ENCODE data around the gene SLC49A3. TPM values are rescaled to one million over a fixed set of nuclear protein-coding genes. Genes with fewer than 3 reads are reported as not detected.
A peak's percentile ranks its signal among the peaks of the same experiment; 100 is the strongest.

SLC49A3 gene
- total RNA-seq, 2 donors from 2014 or later: 10.0 to 12.0 TPM

- peak overlapping the region; percentile 62 to 69 for H3K27ac ChIP-seq
- no peaks in the 10 kb centered on the region for H3K27me3 ChIP-seq
- no peaks in the 10 kb centered on the region for H3K36me3 ChIP-seq
- no peak for TF ChIP-seq CTCF (IDR thresholded peaks at IDR 0.05)
- no peak for DNase-seq (ENCODE audit: low spot score)
- H3K4me3 ChIP-seq: peak overlapping the region; percentile 74 to 82
- H3K9me3 ChIP-seq: no peaks in the 10 kb centered on the region
- H3K4me1 ChIP-seq: peaks cover 0 to 18% of the 10 kb centered on the region in 2 donors
Observed at GRCh38 chr4:663438-664428, 25.2 kb downstream of the SLC49A3 start.

- no peaks in the 10 kb centered on the region for H3K9me3 ChIP-seq
- H3K27me3 ChIP-seq: no peaks in the 10 kb centered on the region
- no peaks in the 10 kb centered on the region for H3K36me3 ChIP-seq
- peaks cover 0 to 18% of the 10 kb centered on the region in 2 donors for H3K4me1 ChIP-seq
- peak overlapping the region; percentile 74 to 82 for H3K4me3 ChIP-seq
- no peak for DNase-seq (ENCODE audit: low spot score)
- H3K27ac ChIP-seq: peak overlapping the region in 1 of 2 donors; percentile 69
- TF ChIP-seq CTCF (IDR thresholded peaks at IDR 0.05): no peak
Observed at GRCh38 chr4:663046-663437, 25.9 kb downstream of the SLC49A3 start.

GRCh38 chr4:661881-662761 is 26.8 kb downstream of the SLC49A3 start:
- no peaks in the 10 kb centered on the region for H3K36me3 ChIP-seq
- no peak overlapping the region for H3K27ac ChIP-seq
- H3K4me1 ChIP-seq: peaks cover 0 to 18% of the 10 kb centered on the region in 2 donors
- TF ChIP-seq CTCF (IDR thresholded peaks at IDR 0.05): no peak
- no peak overlapping the region for H3K4me3 ChIP-seq
- no peak for DNase-seq (ENCODE audit: low spot score)
- H3K9me3 ChIP-seq: no peaks in the 10 kb centered on the region
- H3K27me3 ChIP-seq: no peaks in the 10 kb centered on the region

GRCh38 chr4:661231-661630 is 27.7 kb downstream of the SLC49A3 start:
- peaks cover 0 to 18% of the 10 kb centered on the region in 2 donors for H3K4me1 ChIP-seq
- H3K36me3 ChIP-seq: no peaks in the 10 kb centered on the region
- no peak overlapping the region for H3K27ac ChIP-seq
- DNase-seq (ENCODE audit: low spot score): no peak
- no peaks in the 10 kb centered on the region for H3K9me3 ChIP-seq
- TF ChIP-seq CTCF (IDR thresholded peaks at IDR 0.05): no peak
- no peak overlapping the region for H3K4me3 ChIP-seq
- no peaks in the 10 kb centered on the region for H3K27me3 ChIP-seq

- H3K27me3 ChIP-seq: no peaks in the 10 kb centered on the region
- H3K27ac ChIP-seq: no peak overlapping the region
- no peak for DNase-seq (ENCODE audit: low spot score)
- no peak for TF ChIP-seq CTCF (IDR thresholded peaks at IDR 0.05)
- H3K4me3 ChIP-seq: no peak overlapping the region
- no peaks in the 10 kb centered on the region for H3K36me3 ChIP-seq
- H3K4me1 ChIP-seq: peaks cover 0 to 18% of the 10 kb centered on the region in 2 donors
- no peaks in the 10 kb centered on the region for H3K9me3 ChIP-seq
Observed at GRCh38 chr4:660401-660800, 28.6 kb downstream of the SLC49A3 start.

Measured in right atrium auricular region (tissue), 2 donors.